AG04449 (cell line): ENCODE measurements around the gene CCDC38.

Experiments
- CTCF ChIA-PET: fragments of 350-600 bp; formaldehyde crosslinking; extraction: SDS; loops from one replicate; lab custom pipeline; 2021; ENCODE audit warnings: antibody characterized with exemption; lab: Yijun Ruan, JAX
- POLR2A ChIA-PET: fragments of 400-600, 350-600 bp; formaldehyde crosslinking; extraction: SDS; loops from one replicate; lab custom pipeline; 2020; ENCODE audit warnings: antibody characterized with exemption, inconsistent platforms; lab: Yijun Ruan, JAX
- DNase-seq: peaks from one replicate; pipeline ENCODE4 v3.0.0-alpha.2; 2010; ENCODE audit warnings: low read depth, low spot score
- H3K4me3 ChIP-seq: 2 replicates; pipeline ENCODE4 v1.5.1; 2011; ENCODE audit warnings: low read depth, mild to moderate bottlenecking, control low read depth, low read length
- TF ChIP-seq, protein P1 (sequence below): IDR thresholded peaks from one replicate; pipeline ENCODE4 v1.5.1; 2011; ENCODE audit warnings: mild to moderate bottlenecking, moderate library complexity, low read length, control low read depth, inconsistent platforms; ENCODE audit not compliant: insufficient read depth; ENCODE audit errors: missing control alignments

Gene CCDC38

DNA sequence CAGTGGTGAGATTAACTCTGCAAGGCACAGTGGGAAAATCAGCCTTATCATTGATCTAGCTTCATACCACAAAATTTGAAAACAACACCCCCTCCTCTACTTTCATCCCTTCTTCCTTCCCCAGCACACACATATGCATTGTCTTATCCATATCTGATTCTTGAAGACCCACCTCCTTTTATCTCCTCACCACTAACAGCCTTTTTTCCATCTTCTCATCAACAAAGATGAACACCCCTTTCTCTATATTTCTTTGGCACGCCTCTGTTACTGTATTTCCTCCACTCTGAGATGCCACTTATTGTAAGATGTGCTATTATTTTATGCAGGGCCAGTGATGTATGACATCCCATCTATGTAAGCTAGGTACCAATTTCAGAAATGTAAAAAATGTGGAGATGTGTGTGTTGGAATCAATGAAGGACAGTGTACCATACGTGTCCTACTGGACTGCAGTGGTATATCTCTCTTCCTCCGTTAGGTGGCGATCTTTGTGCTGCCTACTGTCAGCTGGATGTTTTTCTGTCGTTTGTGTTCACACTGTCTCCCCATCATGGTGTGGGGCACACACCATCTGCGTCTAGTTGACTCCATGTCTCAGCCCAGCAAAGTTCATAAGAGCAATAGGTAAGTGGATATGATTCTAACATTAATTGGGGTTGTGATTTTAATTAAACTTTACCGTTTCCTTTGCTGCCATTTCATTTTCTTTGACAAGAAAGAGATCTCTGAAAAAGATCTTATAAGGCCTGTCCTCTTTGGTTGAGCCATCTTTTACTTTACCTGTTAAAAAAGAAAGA, 24.0 kb downstream of the CCDC38 start:
- TF ChIP-seq, protein P1, sequence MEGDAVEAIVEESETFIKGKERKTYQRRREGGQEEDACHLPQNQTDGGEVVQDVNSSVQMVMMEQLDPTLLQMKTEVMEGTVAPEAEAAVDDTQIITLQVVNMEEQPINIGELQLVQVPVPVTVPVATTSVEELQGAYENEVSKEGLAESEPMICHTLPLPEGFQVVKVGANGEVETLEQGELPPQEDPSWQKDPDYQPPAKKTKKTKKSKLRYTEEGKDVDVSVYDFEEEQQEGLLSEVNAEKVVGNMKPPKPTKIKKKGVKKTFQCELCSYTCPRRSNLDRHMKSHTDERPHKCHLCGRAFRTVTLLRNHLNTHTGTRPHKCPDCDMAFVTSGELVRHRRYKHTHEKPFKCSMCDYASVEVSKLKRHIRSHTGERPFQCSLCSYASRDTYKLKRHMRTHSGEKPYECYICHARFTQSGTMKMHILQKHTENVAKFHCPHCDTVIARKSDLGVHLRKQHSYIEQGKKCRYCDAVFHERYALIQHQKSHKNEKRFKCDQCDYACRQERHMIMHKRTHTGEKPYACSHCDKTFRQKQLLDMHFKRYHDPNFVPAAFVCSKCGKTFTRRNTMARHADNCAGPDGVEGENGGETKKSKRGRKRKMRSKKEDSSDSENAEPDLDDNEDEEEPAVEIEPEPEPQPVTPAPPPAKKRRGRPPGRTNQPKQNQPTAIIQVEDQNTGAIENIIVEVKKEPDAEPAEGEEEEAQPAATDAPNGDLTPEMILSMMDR = peak; percentile 75
- H3K4me3 ChIP-seq = no peak overlapping the region
- no peak for DNase-seq
- CTCF ChIA-PET = interaction anchor here (0.6 to 6.0 kb wide), 27 partner anchors 9 to 598 kb away, joined by 3 to 72 read pairs (median 4); partner anchors contain the start of genes AMDHD1 and CCDC38
- POLR2A ChIA-PET = interaction anchor here (0.6 kb wide), 1 partner anchor 597 kb away, joined by 6 read pairs; no protein-coding TSS in a partner anchor

DNA sequence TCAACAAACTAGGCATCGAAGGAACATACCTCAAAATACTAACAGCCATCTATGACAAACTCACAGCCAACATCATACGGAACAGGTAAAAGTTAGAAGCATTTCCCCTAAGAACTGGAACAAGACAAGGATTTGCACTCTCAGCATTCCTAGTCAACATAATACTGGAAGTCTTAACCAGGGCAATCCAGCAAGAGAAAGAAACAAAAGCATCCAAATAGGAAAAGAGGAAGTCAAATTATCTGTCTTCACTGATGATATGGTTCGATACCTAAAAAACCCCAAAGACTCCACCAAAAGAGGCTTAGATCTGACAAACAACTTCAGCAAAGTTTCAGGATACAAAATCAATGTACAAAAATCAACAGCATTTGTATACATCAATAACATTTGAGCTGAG, 32.5 kb downstream of the CCDC38 start:
- TF ChIP-seq, protein P1 = no peak
- CTCF ChIA-PET = interaction anchor here (3.0 kb wide), 1 partner anchor 9 kb away, joined by 9 read pairs; no protein-coding TSS in a partner anchor
- POLR2A ChIA-PET = no interaction called here
- no peak for DNase-seq
- H3K4me3 ChIP-seq = no peak overlapping the region

DNA sequence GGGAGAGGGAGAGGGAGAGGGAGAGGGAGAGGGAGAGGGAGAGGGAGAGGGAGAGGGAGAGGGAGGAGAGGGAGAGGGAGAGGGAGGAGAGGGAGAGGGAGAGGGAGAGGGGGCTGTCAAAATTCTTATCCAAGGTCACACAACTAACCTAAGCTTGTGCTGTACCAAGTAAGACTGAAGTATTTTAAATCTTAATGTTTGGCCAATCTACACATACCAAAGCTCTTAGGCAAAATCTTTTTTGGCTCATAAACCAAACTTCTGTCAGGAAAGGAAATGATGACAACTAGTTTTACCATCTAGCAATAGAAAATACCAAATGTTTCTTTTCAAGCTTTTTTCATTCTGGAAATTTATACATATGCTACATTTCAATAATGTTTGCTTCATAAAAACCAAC, 33.8 kb downstream of the CCDC38 start:
- H3K4me3 ChIP-seq = no peak overlapping the region
- ChIA-PET POLR2A (no interaction called here), CTCF (interaction anchor here (3.0 kb wide), 1 partner anchor 10 kb away, joined by 9 read pairs; no protein-coding TSS in a partner anchor)
- TF ChIP-seq, protein P1 = no peak
- DNase-seq = no peak

DNA sequence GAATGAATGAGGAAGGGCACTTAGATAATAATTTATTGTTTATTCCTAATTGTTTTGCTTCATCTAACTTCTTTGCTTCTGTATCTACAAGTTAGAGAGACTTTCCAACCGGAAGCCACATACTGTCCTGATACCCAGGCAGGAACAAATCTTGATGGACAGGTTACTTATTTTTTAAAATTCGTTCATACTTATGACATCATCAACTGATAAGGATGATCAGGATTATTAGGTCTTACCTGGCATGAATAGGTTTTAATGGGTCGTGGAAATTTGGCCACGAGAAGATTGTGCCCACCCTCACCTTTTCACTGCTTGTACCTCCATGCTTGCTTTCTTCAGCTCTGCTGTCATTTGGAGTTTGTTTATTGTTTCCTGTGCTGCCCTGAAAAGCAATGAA, 44.3 kb downstream of the CCDC38 start:
- POLR2A ChIA-PET = no interaction called here
- DNase-seq = no peak
- CTCF ChIA-PET = no interaction called here
- TF ChIP-seq, protein P1 = no peak
- no peak overlapping the region for H3K4me3 ChIP-seq

DNA sequence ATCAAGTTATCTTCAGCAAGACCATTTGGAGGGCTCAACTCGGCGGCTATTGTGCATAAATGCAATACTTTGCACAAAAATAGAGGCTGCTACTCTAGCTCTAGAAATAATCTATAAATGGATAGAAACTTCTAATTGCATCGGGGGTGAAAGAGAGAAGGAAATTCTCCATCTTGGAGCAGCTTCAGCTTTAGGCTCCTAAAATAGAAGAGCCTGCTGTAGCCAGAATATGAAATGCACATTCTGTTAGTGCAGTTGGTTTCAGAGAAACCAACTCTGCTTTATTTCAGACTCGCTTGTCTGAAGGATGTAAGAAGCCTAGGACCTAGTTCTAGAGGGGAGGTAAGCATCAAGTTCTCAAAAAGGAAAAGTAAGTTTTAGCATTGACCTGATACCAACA, 45.6 kb downstream of the CCDC38 start:
- TF ChIP-seq, protein P1 = no peak
- POLR2A ChIA-PET = no interaction called here
- CTCF ChIA-PET = interaction anchor here (1.2 kb wide), 1 partner anchor 21 kb away, joined by 4 read pairs; no protein-coding TSS in a partner anchor
- no peak overlapping the region for H3K4me3 ChIP-seq
- no peak for DNase-seq

DNA sequence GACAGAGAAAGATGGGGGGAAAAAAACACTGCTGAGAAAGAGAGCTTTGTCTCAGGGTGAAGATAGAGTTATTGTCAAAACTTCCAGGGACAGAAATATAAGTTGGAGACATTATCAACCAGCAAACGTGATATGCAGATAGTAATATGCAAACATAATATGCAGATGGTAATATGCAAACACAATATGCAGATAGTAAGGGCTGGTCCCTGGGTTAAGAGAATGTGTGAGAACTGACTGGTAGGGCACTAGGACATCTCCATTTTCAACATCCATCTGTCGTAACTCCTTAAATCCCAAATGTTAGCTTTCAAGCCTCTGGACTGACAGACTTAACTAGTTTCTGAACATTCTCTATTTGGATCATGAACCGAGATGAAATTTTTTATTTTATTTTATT, 51.5 kb downstream of the CCDC38 start:
- no peak for DNase-seq
- TF ChIP-seq, protein P1 = no peak
- ChIA-PET POLR2A (no interaction called here), CTCF (no interaction called here)
- H3K4me3 ChIP-seq = no peak overlapping the region
